HAP-1 (cell line): ENCODE measurements around the gene TPRG1L.
"Not testable (repeated sequence)": the region's sequence is repeated elsewhere in the genome, so short reads cannot be mapped to it uniquely, and the experiment has no call there.

Experiments
- DNase-seq, 2 experiments: peaks; one replicate each; pipeline ENCODE4 v3.0.0-alpha.2; 2016 to 2020; ENCODE audit warnings: low spot score in 2 of 2
- H3K27me3 ChIP-seq: fragments of 250-450 bp; sonication (Bioruptor Pico); 2 replicates; pipeline ENCODE4 v1.5.1; 2020; ENCODE audit warnings: low read depth, mild to moderate bottlenecking, moderate library complexity
- H3K36me3 ChIP-seq: fragments of 250-450 bp; sonication (Bioruptor Pico); replicated peaks from 2 replicates; pipeline ENCODE4 v1.5.1; 2020; ENCODE audit warnings: mild to moderate bottlenecking
- H3K4me1 ChIP-seq: fragments of 250-450 bp; sonication (Bioruptor Pico); 2 replicates; pipeline ENCODE4 v1.5.1; 2020; ENCODE audit warnings: mild to moderate bottlenecking
- H3K4me3 ChIP-seq: fragments of 250-450 bp; sonication (Bioruptor Pico); 2 replicates; pipeline ENCODE4 v1.5.1; 2020; ENCODE audit warnings: mild to moderate bottlenecking, moderate library complexity
- H3K9me3 ChIP-seq: fragments of 250-450 bp; sonication (Bioruptor Pico); 2 replicates; pipeline ENCODE4 v1.5.1; 2020; ENCODE audit warnings: mild to moderate bottlenecking, moderate library complexity
- in situ Hi-C: fragments of 300-500 bp; cut with MboI; formaldehyde crosslinking; loops from 3 replicates; pipeline ENCODE4 v1.14.3; 2020; ENCODE audit warnings: low sequenced_read_pairs, inconsistent platforms, mixed read lengths

TPRG1L gene

DNA sequence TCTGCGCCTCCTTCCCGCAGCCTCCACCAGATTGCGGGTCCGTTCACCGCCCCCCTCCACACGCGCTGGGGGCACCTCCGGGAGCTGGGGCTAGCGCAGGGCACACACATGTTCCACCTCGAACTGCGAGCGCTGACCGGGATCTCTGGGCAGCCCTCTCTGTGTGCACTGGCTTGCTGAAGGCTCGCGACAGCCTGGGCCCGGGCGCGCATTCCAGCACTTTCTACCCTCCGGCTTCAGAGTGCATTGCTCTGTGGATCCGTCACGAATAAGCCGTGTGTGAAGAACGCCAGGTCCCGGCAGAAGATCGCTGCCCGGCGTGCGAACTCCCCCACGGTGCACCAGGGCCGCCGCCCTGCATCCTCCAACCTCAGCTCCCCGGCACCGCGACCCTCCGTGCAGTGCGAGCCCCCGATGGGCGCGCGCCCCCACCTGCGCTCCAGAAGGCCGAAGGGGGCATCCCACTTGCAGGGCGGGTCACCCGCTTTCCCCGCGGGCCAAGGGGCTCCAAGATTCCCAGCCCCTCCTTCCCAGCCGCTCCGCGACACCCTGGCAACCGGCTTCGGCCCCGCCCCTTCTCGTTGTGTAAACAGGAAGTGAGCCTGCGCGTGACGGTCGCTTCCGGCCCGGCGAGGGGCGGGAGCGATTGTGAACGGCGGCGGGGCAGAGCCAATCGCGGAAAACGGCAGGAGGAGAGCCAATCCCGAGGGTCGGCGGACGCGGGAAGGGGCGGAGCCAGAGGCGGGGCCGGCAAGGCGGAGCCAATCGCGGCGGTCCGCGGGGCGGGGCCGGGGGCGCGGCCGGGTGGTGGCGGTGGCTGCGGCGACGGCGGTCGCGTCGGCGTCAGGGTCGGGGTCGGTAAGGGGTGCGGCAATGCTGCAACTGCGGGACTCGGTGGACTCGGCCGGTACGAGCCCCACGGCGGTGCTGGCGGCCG, at the start of gene TPRG1L:
Gene TPRG1L, plus strand, starts transcription at position 816 of the 937 bp plus-strand sequence. Its CDS starts 58 bp downstream, at position 874.
- no peaks in the 10 kb centered on the region; the same call in 1 of the 2 replicates for H3K4me1 ChIP-seq
- H3K4me3 ChIP-seq, result peak within 1 kb of the TSS; percentile 93
- in situ Hi-C loops, result loop anchor here (5.0 kb wide), 2 partner anchors 57 to 172 kb away; partner anchors contain the start of gene ARHGEF16
- H3K36me3 ChIP-seq, result peaks cover 5% of the 10 kb centered on the region; the same call in 1 of the 2 replicates
- peak; percentile 94 to 99 for DNase-seq
- H3K27me3 ChIP-seq, result no peaks in the 10 kb centered on the region
- H3K9me3 ChIP-seq, result no peaks in the 10 kb centered on the region

GRCh38 chr1:3575515-3575914, 49.3 kb upstream of the TPRG1L start:
- in situ Hi-C loops, result not testable (repeated sequence)

GRCh38 chr1:3575993-3576392, 48.8 kb upstream of the TPRG1L start:
- Histone ChIP-seq H3K9me3 (no peaks in the 10 kb centered on the region), H3K4me3 (no peak overlapping the region), H3K36me3 (no peaks in the 10 kb centered on the region), H3K27me3 (no peaks in the 10 kb centered on the region), H3K4me1 (no peaks in the 10 kb centered on the region)
- no peak for DNase-seq
- in situ Hi-C loops, result no loop called here

More at GRCh38 chr1:3575515-3575914, 49.3 kb upstream of the TPRG1L start:
- H3K27me3 ChIP-seq, H3K9me3 ChIP-seq, H3K4me3 ChIP-seq, DNase-seq, H3K36me3 ChIP-seq, H3K4me1 ChIP-seq: not testable (repeated sequence)

- in situ Hi-C loops, result no loop called here
- Histone ChIP-seq H3K4me3 (no peak overlapping the region), H3K27me3 (no peaks in the 10 kb centered on the region), H3K4me1 (no peaks in the 10 kb centered on the region), H3K36me3 (no peaks in the 10 kb centered on the region), H3K9me3 (no peaks in the 10 kb centered on the region)
- DNase-seq, result no peak
These were observed 47.5 kb upstream of the TPRG1L start for GRCh38 chr1:3577300-3577699.

- in situ Hi-C loops, result no loop called here
- Histone ChIP-seq H3K27me3 (no peaks in the 10 kb centered on the region), H3K36me3 (no peaks in the 10 kb centered on the region), H3K4me3 (no peak overlapping the region), H3K4me1 (no peaks in the 10 kb centered on the region), H3K9me3 (no peaks in the 10 kb centered on the region)
- DNase-seq, result no peak
These were observed 46.9 kb upstream of the TPRG1L start for GRCh38 chr1:3577711-3578432.

DNA sequence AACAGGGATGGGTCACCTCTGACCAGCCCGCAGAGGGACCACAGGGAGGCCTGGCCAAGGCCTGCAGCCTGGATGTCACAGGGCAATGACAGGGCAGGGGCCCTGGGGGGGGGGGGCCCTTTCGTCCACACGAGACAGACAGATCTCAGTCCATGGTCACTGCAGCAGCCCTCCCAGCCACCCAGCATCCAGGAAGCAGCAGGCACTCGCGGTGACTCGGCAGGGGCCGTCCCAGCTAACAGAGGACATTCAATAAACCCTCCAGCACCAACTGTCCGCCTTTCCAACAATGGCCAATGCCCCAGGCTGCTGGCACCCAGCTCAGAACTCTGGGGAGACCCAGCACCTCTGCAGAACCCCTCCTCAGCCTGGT, 46.4 kb upstream of the TPRG1L start:
- no peaks in the 10 kb centered on the region for H3K36me3 ChIP-seq
- H3K4me3 ChIP-seq, result no peak overlapping the region
- no peaks in the 10 kb centered on the region for H3K4me1 ChIP-seq
- no peaks in the 10 kb centered on the region for H3K9me3 ChIP-seq
- H3K27me3 ChIP-seq, result no peaks in the 10 kb centered on the region
- DNase-seq, result no peak
- in situ Hi-C loops, result no loop called here

GRCh38 chr1:3578906-3579305, 45.9 kb upstream of the TPRG1L start:
- no peaks in the 10 kb centered on the region for H3K27me3 ChIP-seq
- DNase-seq, result no peak
- in situ Hi-C loops, result no loop called here
- H3K36me3 ChIP-seq, result no peaks in the 10 kb centered on the region
- no peaks in the 10 kb centered on the region for H3K9me3 ChIP-seq
- H3K4me3 ChIP-seq, result no peak overlapping the region
- no peaks in the 10 kb centered on the region for H3K4me1 ChIP-seq

DNA sequence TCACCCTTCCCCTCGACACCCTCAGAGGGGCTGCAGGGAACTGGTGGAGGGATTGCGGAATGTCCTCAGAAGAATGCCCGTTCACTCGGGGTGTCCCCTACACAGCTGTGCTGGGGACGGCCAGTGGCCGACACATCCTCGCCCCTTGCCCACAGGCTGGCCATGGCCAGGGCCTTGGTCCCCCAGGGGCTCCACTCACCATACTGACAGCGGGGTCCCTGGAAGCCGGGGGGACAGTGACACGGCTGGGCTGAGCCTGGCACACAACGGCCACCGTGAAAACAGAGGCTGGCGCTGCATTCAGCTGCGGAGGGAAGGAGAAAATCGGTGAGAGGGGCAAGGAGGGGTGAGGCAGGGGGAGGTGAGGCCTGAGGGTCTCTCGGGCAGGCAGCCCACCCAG, 45.2 kb upstream of the TPRG1L start:
- Histone ChIP-seq H3K4me1 (no peaks in the 10 kb centered on the region), H3K9me3 (no peaks in the 10 kb centered on the region), H3K27me3 (no peaks in the 10 kb centered on the region), H3K4me3 (no peak overlapping the region), H3K36me3 (no peaks in the 10 kb centered on the region)
- in situ Hi-C loops, result no loop called here
- no peak for DNase-seq

DNA sequence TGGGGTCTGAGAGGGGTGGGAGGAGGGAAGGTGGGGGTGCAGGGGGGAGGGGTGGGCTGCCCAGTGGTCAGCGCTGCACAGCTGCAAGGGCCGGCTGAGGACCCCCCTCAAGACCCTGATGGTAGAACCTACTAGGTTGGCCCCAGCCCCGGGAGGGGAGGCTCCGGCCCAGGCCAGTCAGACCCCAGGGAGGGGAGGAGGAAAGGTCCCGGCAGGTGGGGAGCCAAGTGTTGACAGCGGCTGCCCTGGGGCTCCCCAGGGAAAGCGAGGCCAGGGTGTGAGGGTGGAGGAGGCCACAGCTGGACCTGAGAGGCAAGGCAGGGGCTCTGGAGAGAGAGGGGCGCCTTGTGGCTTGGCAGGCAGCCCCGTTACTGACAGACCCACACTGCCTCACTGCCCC, 44.6 kb upstream of the TPRG1L start:
- in situ Hi-C loops, result no loop called here
- no peaks in the 10 kb centered on the region for H3K9me3 ChIP-seq
- H3K4me1 ChIP-seq, result no peaks in the 10 kb centered on the region
- no peaks in the 10 kb centered on the region for H3K36me3 ChIP-seq
- no peak for DNase-seq
- no peaks in the 10 kb centered on the region for H3K27me3 ChIP-seq
- no peak overlapping the region for H3K4me3 ChIP-seq

DNA sequence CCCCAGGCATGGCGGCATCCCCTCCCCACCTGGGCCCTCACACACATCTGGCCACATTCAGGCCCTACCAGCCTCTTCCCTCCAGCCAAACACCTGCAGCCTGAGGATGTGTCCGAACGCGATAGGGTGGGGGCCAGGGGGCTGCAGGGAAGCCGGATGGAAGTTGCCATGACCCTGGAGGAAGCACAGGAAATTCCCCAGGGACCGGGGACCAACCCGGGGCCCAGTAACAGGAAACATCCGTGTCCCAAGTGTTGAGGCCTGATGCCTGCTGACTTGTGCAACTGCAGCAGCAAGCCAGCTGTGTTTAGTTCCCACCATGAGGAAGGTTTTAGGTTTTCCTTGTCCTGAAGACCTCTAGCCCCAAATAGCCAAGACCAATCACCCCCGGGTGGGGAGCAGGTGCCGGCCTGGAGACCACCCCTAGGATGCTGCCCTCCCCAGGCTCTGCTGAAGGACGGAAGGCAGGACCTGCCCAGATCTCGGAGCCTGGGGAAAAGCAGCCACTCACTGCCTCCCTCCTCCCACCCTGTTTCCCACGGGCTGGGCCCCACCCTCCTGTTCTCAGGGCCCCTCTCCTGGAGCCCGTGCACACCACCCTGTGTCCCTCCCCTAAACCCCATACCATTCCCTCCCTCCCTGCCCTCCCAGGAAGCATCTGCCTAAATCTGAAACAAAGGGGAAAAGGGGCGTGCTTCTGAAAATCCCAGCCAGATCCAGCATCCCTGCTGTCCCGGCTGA, 43.3 kb upstream of the TPRG1L start:
- in situ Hi-C loops, result no loop called here
- no peak for DNase-seq

GRCh38 chr1:3583751-3584150, 41.1 kb upstream of the TPRG1L start:
- H3K27me3 ChIP-seq, H3K4me3 ChIP-seq, H3K36me3 ChIP-seq, DNase-seq, H3K9me3 ChIP-seq, H3K4me1 ChIP-seq, in situ Hi-C loops: not testable (repeated sequence)

More for the DNA sequence above, 43.3 kb upstream of the TPRG1L start:
- Histone ChIP-seq H3K27me3 (no peaks in the 10 kb centered on the region), H3K4me3 (no peak overlapping the region), H3K4me1 (no peaks in the 10 kb centered on the region), H3K36me3 (no peaks in the 10 kb centered on the region), H3K9me3 (no peaks in the 10 kb centered on the region)

DNA sequence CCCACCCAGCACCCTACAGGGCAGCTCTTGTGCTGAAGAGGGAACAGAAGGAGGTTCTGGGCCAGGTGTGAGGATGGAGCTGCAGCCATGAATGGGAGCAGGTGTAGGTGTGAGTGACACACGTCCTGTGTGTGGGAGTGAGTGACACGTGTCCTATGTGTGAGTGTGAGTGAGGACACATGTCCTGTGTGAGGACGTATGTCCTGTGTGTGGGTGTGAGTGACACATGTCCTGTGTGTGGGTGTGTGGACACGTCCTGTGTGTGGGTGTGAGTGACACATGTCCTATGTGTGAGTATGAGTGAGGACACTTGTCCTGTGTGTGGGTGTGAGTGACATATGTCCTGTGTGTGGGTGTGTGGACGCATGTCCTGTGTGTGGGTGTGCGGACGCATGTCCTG, 39.9 kb upstream of the TPRG1L start:
- Histone ChIP-seq H3K4me1 (no peaks in the 10 kb centered on the region), H3K9me3 (no peaks in the 10 kb centered on the region), H3K27me3 (no peaks in the 10 kb centered on the region), H3K36me3 (no peaks in the 10 kb centered on the region), H3K4me3 (no peak overlapping the region)
- DNase-seq, result no peak
- in situ Hi-C loops, result no loop called here

- H3K36me3 ChIP-seq, H3K27me3 ChIP-seq, H3K4me1 ChIP-seq, in situ Hi-C loops, H3K9me3 ChIP-seq, DNase-seq, H3K4me3 ChIP-seq: not testable (repeated sequence)
These were observed 39.4 kb upstream of the TPRG1L start for GRCh38 chr1:3585353-3585868.
